H9 (cell line): ENCODE results near the gene VAV3. TPM values are rescaled to one million over a fixed set of nuclear protein-coding genes. Genes with fewer than 3 reads are reported as not detected.
"Not testable (repeated sequence)": the region's sequence is repeated elsewhere in the genome, so short reads cannot be mapped to it uniquely, and the experiment has no call there.

Experiments used
- DNase-seq: peaks from one replicate; pipeline ENCODE4 v3.0.0-alpha.2; 2017
- H2AFZ ChIP-seq: one replicate; pipeline ENCODE4 v1.6.1; 2013; ENCODE audit warnings: mild to moderate bottlenecking, low read length, control low read depth, moderate library complexity
- H2AK5ac ChIP-seq: 2 replicates; pipeline ENCODE4 v1.6.1; 2013; ENCODE audit warnings: low read length, control low read depth, mixed read lengths; ENCODE audit not compliant: insufficient read length
- H2BK120ac ChIP-seq: one replicate; pipeline ENCODE4 v1.6.1; 2013; ENCODE audit warnings: low read depth, mild to moderate bottlenecking, low read length, control low read depth, inconsistent platforms; ENCODE audit not compliant: poor library complexity, severe bottlenecking
- H2BK12ac ChIP-seq: 2 replicates; pipeline ENCODE4 v1.6.1; 2013; ENCODE audit warnings: low read length, control low read depth, mixed read lengths, low read depth; ENCODE audit not compliant: insufficient read length
- H2BK15ac ChIP-seq: 2 replicates; pipeline ENCODE4 v1.6.1; 2013; ENCODE audit warnings: low read depth, low read length, control low read depth
- H2BK20ac ChIP-seq: one replicate; pipeline ENCODE4 v1.6.1; 2013; ENCODE audit warnings: low read depth, mild to moderate bottlenecking, low read length, control low read depth, inconsistent platforms; ENCODE audit not compliant: poor library complexity, severe bottlenecking
- H2BK5ac ChIP-seq: 2 replicates; pipeline ENCODE4 v1.6.1; 2013; ENCODE audit warnings: low read length, control low read depth, mixed read lengths; ENCODE audit not compliant: insufficient read length
- H3K14ac ChIP-seq: 2 replicates; pipeline ENCODE4 v1.6.1; 2013; ENCODE audit warnings: low read length, control low read depth; ENCODE audit not compliant: insufficient read depth
- H3K18ac ChIP-seq: 2 replicates; pipeline ENCODE4 v1.6.1; 2013; ENCODE audit warnings: low read depth, mild to moderate bottlenecking, mixed read lengths, low read length, control low read depth; ENCODE audit not compliant: insufficient read length
- H3K23ac ChIP-seq: 2 replicates; pipeline ENCODE4 v1.6.1; 2013; ENCODE audit warnings: low read length, control low read depth, mixed read lengths, low read depth; ENCODE audit not compliant: insufficient read length
- H3K23me2 ChIP-seq: 2 replicates; pipeline ENCODE4 v1.6.1; 2013; ENCODE audit warnings: low read depth, mild to moderate bottlenecking, mixed read lengths, low read length, control low read depth; ENCODE audit not compliant: insufficient read length, poor library complexity, severe bottlenecking
- H3K27ac ChIP-seq: 2 replicates; pipeline ENCODE4 v1.5.1; 2013; ENCODE audit warnings: low read length, control low read depth, mixed read lengths, low read depth; ENCODE audit not compliant: insufficient read length
- H3K27me3 ChIP-seq: 2 replicates; pipeline ENCODE4 v1.6.1; 2013; ENCODE audit warnings: low read length, control low read depth, inconsistent platforms; ENCODE audit not compliant: insufficient read depth
- H3K4ac ChIP-seq: 2 replicates; pipeline ENCODE4 v1.6.1; 2013; ENCODE audit warnings: low read depth, mild to moderate bottlenecking, control low read depth, inconsistent platforms, low read length, moderate library complexity
- H3K4me1 ChIP-seq: 2 replicates; pipeline ENCODE4 v1.6.1; 2013; ENCODE audit warnings: low read length, control low read depth, inconsistent platforms; ENCODE audit not compliant: insufficient read depth
- H3K4me2 ChIP-seq: 2 replicates; pipeline ENCODE4 v1.6.1; 2013; ENCODE audit warnings: low read length, control low read depth, mixed read lengths; ENCODE audit not compliant: insufficient read length, insufficient read depth
- H3K56ac ChIP-seq: 2 replicates; pipeline ENCODE4 v1.6.1; 2013; ENCODE audit warnings: low read depth, mild to moderate bottlenecking, mixed read lengths, low read length, control low read depth; ENCODE audit not compliant: insufficient read length
- H3K79me1 ChIP-seq: 2 replicates; pipeline ENCODE4 v1.6.1; 2013; ENCODE audit warnings: low read depth, mild to moderate bottlenecking, moderate library complexity, low read length, control low read depth, inconsistent platforms; ENCODE audit not compliant: insufficient read depth, poor library complexity, severe bottlenecking
- H3K79me2 ChIP-seq: 2 replicates; pipeline ENCODE4 v1.6.1; 2013; ENCODE audit warnings: low read length, control low read depth, inconsistent platforms; ENCODE audit not compliant: insufficient read depth
- H3K9ac ChIP-seq: 2 replicates; pipeline ENCODE4 v1.6.1; 2013; ENCODE audit warnings: low read length, control low read depth, mixed read lengths; ENCODE audit not compliant: insufficient read length; ENCODE audit errors: extremely low read depth
- H3K9me3 ChIP-seq: one replicate; pipeline ENCODE4 v1.6.1; 2013; ENCODE audit warnings: low read depth, low read length, inconsistent platforms; ENCODE audit not compliant: control insufficient read depth
- H3T11ph ChIP-seq: one replicate; pipeline ENCODE4 v1.6.1; 2013; ENCODE audit warnings: mild to moderate bottlenecking, low read length, control low read depth, inconsistent platforms
- H4K20me1 ChIP-seq: one replicate; pipeline ENCODE4 v1.6.1; 2013; ENCODE audit not compliant: control insufficient read depth, insufficient read length, insufficient read depth
- H4K5ac ChIP-seq: 2 replicates; pipeline ENCODE4 v1.6.1; 2013; ENCODE audit warnings: low read depth, mild to moderate bottlenecking, mixed read lengths, low read length, control low read depth; ENCODE audit not compliant: insufficient read length
- H4K8ac ChIP-seq: replicated peaks from 2 replicates; pipeline ENCODE4 v1.6.1; 2013; ENCODE audit warnings: low read length, control low read depth, mixed read lengths, low read depth; ENCODE audit not compliant: insufficient read length
- H4K91ac ChIP-seq: 2 replicates; pipeline ENCODE4 v1.6.1; 2013; ENCODE audit warnings: low read depth, mild to moderate bottlenecking, moderate library complexity, mixed read lengths, low read length, control low read depth; ENCODE audit not compliant: insufficient read length
- H3K27ac Mint-ChIP-seq, 3 experiments: 2 replicates in 2 of 3; 3 replicates in 1 of 3; pipeline ENCODE4 v1.8.0; 2020 to 2021; ENCODE audit warnings: mixed read lengths in 3 of 3, mild to moderate bottlenecking in 1 of 3, moderate library complexity in 1 of 3
- H3K27me3 Mint-ChIP-seq: 2 replicates; pipeline ENCODE4 v1.8.0; 2021; ENCODE audit warnings: low read depth, mild to moderate bottlenecking, moderate library complexity, mixed read lengths
- H3K36me3 Mint-ChIP-seq, 3 experiments: 2 replicates in 2 of 3; 3 replicates in 1 of 3; pipeline ENCODE4 v1.8.0; 2020 to 2021; ENCODE audit warnings: low read depth in 3 of 3, mixed read lengths in 3 of 3; ENCODE audit not compliant: insufficient read depth in 1 of 3
- H3K4me1 Mint-ChIP-seq, 2 experiments: 2 replicates each; pipeline ENCODE4 v1.8.0; 2020; ENCODE audit warnings: mixed read lengths in 2 of 2
- H3K4me3 Mint-ChIP-seq, 2 experiments: 2 replicates in 1 of 2; 3 replicates in 1 of 2; pipeline ENCODE4 v1.8.0; 2020 to 2021; ENCODE audit warnings: mild to moderate bottlenecking in 2 of 2, mixed read lengths in 2 of 2, moderate library complexity in 1 of 2
- H3K9me3 Mint-ChIP-seq, 2 experiments: 2 replicates in 1 of 2; 3 replicates in 1 of 2; pipeline ENCODE4 v1.8.0; 2020; ENCODE audit warnings: mild to moderate bottlenecking in 2 of 2, mixed read lengths in 2 of 2, moderate library complexity in 1 of 2
- CTCF ChIP-seq: fragments of 200-600 bp; sonication (generic); conservative IDR thresholded peaks from 3 replicates; pipeline ENCODE4 v1.8.0; 2021; ENCODE audit warnings: antibody characterized with exemption, mild to moderate bottlenecking
- WGBS: extraction: QIAGEN DNeasy Blood & Tissue Kit; methylation state at CpG from one replicate; pipeline ENCODE4 v1.1.7; 2013; ENCODE audit warnings: missing lambda C conversion rate, low lambda C conversion rate, mixed read lengths; ENCODE audit not compliant: insufficient read length; ENCODE audit errors: extremely low coverage; 5-methylcytosine and 5-hydroxymethylcytosine counted together
- total RNA-seq: library from RNA; stranded (reverse); gene quantifications from 2 replicates; pipeline ENCODE4 v1.2.1, GENCODE V29; 2021

VAV3 gene
- total RNA-seq, 1 experiment from 2014 or later, result 5.1 TPM

- Mint-ChIP-seq H3K27me3 (no peaks in the 10 kb centered on the region), H3K9me3 (peaks cover 0 to 2% of the 10 kb centered on the region in 2 experiments; a peak in 1 of 5 replicates), H3K4me3 (no peak overlapping the region), H3K4me1 (no peaks in the 10 kb centered on the region; a peak in 1 of 4 replicates), H3K36me3 (no peaks in the 10 kb centered on the region), H3K27ac (no peak overlapping the region)
- Histone ChIP-seq H2BK15ac (no peak overlapping the region), H3K18ac (no peak overlapping the region), H4K20me1 (no peaks in the 10 kb centered on the region), H2AK5ac (no peak overlapping the region), H4K91ac (no peak overlapping the region), H2BK5ac (no peak overlapping the region), H2AFZ (no peak overlapping the region), H3T11ph (no peak overlapping the region), H3K9me3 (no peaks in the 10 kb centered on the region), H3K4me2 (no peak overlapping the region), H3K79me1 (no peaks in the 10 kb centered on the region), H3K23ac (no peak overlapping the region), H3K4me1 (no peaks in the 10 kb centered on the region), H3K14ac (no peak overlapping the region), H3K56ac (no peak overlapping the region), H3K79me2 (no peaks in the 10 kb centered on the region), H3K27me3 (no peaks in the 10 kb centered on the region), H4K8ac (no peak overlapping the region), H4K5ac (no peak overlapping the region), H2BK12ac (no peak overlapping the region), H3K9ac (no peak overlapping the region), H3K27ac (no peak overlapping the region), H3K4ac (no peak overlapping the region), H2BK20ac (no peak overlapping the region), H2BK120ac (no peak overlapping the region), H3K23me2 (no peaks in the 10 kb centered on the region)
- TF ChIP-seq CTCF, result no peak
- no peak for DNase-seq
- WGBS, result no CpG with 5 or more reads among the region's 1 CpG
Observed at GRCh38 chr1:108007070-108007469, 42.1 kb upstream of the VAV3 start.

DNA sequence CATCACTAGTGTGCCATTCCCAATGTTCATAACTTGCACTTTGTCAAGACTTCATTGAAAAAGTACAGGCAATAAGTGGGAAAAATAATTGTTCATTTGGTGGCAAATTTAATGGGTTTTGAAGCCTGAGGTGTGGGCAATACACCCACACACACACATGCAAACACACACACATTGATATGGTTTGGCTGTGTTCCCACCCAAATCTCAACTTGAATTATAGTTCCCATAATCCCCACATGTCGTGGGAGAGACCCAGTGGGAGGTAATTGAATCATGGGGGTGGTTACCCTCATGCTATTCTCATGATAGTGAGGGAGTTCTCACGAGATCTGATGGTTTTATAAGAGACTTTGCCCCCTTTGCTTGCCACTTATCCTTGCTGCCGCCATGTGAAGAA lies 39.9 kb upstream of the VAV3 start:
- not testable (repeated sequence) for H3T11ph ChIP-seq, H3K4me3 Mint-ChIP-seq, H3K18ac ChIP-seq, H3K27me3 Mint-ChIP-seq, H4K20me1 ChIP-seq, H3K9me3 ChIP-seq, H2BK20ac ChIP-seq, H2AK5ac ChIP-seq, H3K4me1 Mint-ChIP-seq, H2BK12ac ChIP-seq, H3K9me3 Mint-ChIP-seq, DNase-seq, H3K23me2 ChIP-seq, H3K56ac ChIP-seq, H2BK120ac ChIP-seq, H2AFZ ChIP-seq, H3K79me2 ChIP-seq, H3K4me2 ChIP-seq, H4K5ac ChIP-seq, H3K27ac Mint-ChIP-seq, H2BK15ac ChIP-seq, H3K4ac ChIP-seq, H4K91ac ChIP-seq, H3K14ac ChIP-seq, H2BK5ac ChIP-seq, H3K23ac ChIP-seq, H3K36me3 Mint-ChIP-seq, H3K27me3 ChIP-seq, H3K9ac ChIP-seq, H4K8ac ChIP-seq, H3K4me1 ChIP-seq, H3K27ac ChIP-seq, H3K79me1 ChIP-seq
- WGBS, result no CpG with 5 or more reads among the region's 3 CpGs
